Vagina (tissue), 2 donors: ENCODE data around the gene RPL9.

Experiments used
- CTCF ChIP-seq, 3 experiments: fragments of 450-650 bp in 2 of 3; fragments of 200-600 bp in 1 of 3; sonication (generic) in 1 of 3; IDR thresholded peaks; one replicate each; pipeline ENCODE4 v1.5.1; 2017 to 2019; ENCODE audit warnings: antibody characterized with exemption in 3 of 3, mild to moderate bottlenecking in 2 of 3, moderate library complexity in 2 of 3
- POLR2A ChIP-seq, 2 donors: fragments of 450-650 bp; IDR thresholded peaks; one replicate each; pipeline ENCODE4 v1.6.1; 2017; ENCODE audit warnings: antibody characterized with exemption in 2 of 2, mild to moderate bottlenecking in 2 of 2, moderate library complexity in 2 of 2
- POLR2AphosphoS5 ChIP-seq, 2 donors: sonication (generic); formaldehyde crosslinking; IDR thresholded peaks; one replicate each; pipeline ENCODE4 v1.9.0; 2017; ENCODE audit warnings: antibody characterized with exemption in 2 of 2, mild to moderate bottlenecking in 2 of 2, low read depth in 1 of 2; ENCODE audit not compliant: insufficient read depth in 1 of 2

GRCh38 chr4:39453738-39454137 lies 5.0 kb downstream of the RPL9 start:
- no peak for TF ChIP-seq CTCF (IDR thresholded peaks at IDR 0.05)
- no peak for TF ChIP-seq POLR2A (IDR thresholded peaks at IDR 0.05)
- no peak for TF ChIP-seq POLR2AphosphoS5 (IDR thresholded peaks at IDR 0.05; ENCODE audit: insufficient read depth in 1 of 2, low read depth in 1 of 2)
